Liver (tissue), 9 donors: Measurements from ENCODE around the gene KCNQ5. TPM values are rescaled to one million over a fixed set of nuclear protein-coding genes. Genes with fewer than 3 reads are reported as not detected.

ENCODE experiments used
- DNase-seq: peaks from one replicate; pipeline ENCODE4 v3.0.0-alpha.2; 2017; ENCODE audit warnings: low spot score
- H3K27ac ChIP-seq, 2 donors: one replicate each; pipeline ENCODE4 v1.7.0; 2013; ENCODE audit warnings: inconsistent platforms in 2 of 2, low read length in 2 of 2, control low read depth in 1 of 2, low read depth in 1 of 2, mild to moderate bottlenecking in 1 of 2
- H3K27me3 ChIP-seq, 4 donors: one replicate each; pipeline versions ENCODE4 v1.6.1 to v1.7.0; 2013; ENCODE audit warnings: low read length in 3 of 4, inconsistent platforms in 1 of 4, mild to moderate bottlenecking in 1 of 4, moderate library complexity in 1 of 4; ENCODE audit not compliant: control insufficient read depth in 4 of 4, insufficient read depth in 4 of 4
- H3K36me3 ChIP-seq, 4 donors: one replicate each; pipeline versions ENCODE4 v1.6.1 to v1.7.0; 2013; ENCODE audit warnings: low read length in 3 of 4, mild to moderate bottlenecking in 3 of 4, low read depth in 1 of 4, moderate library complexity in 1 of 4; ENCODE audit not compliant: control insufficient read depth in 4 of 4, insufficient read depth in 3 of 4
- H3K4me1 ChIP-seq, 4 donors: one replicate each; pipeline versions ENCODE4 v1.6.1 to v1.7.0; 2013; ENCODE audit warnings: low read length in 3 of 4, mild to moderate bottlenecking in 3 of 4, moderate library complexity in 1 of 4; ENCODE audit not compliant: control insufficient read depth in 4 of 4, insufficient read depth in 4 of 4
- H3K4me3 ChIP-seq, 3 donors: one replicate each; pipeline versions ENCODE4 v1.6.1 to v1.7.0; 2013; ENCODE audit warnings: low read length in 3 of 3, control low read depth in 1 of 3, low read depth in 1 of 3, mild to moderate bottlenecking in 1 of 3
- H3K9ac ChIP-seq, 2 donors: one replicate each; pipeline ENCODE4 v1.7.0; 2013; ENCODE audit warnings: low read length in 2 of 2, mild to moderate bottlenecking in 2 of 2, moderate library complexity in 2 of 2, control low read depth in 1 of 2, low read depth in 1 of 2
- H3K9me3 ChIP-seq, 4 donors: one replicate each; pipeline versions ENCODE4 v1.6.1 to v1.7.0; 2013; ENCODE audit warnings: low read length in 3 of 4; ENCODE audit not compliant: control insufficient read depth in 4 of 4
- ATF3 ChIP-seq: IDR thresholded peaks from 2 replicates; pipeline ENCODE4 v1.6.1; 2016; ENCODE audit warnings: antibody characterized with exemption
- EGR1 ChIP-seq, 2 donors: IDR thresholded peaks; 2 replicates each; pipeline ENCODE4 v1.6.1; 2016 to 2018; ENCODE audit warnings: antibody characterized with exemption in 2 of 2, low read depth in 2 of 2
- FOXA1 ChIP-seq: IDR thresholded peaks from 2 replicates; pipeline ENCODE4 v1.6.1; 2016; ENCODE audit warnings: antibody characterized with exemption
- HNF4A ChIP-seq, 2 donors: conservative IDR thresholded peaks; 2 replicates each; pipeline ENCODE4 v1.6.1; 2016; ENCODE audit warnings: antibody characterized with exemption in 2 of 2, mild to moderate bottlenecking in 2 of 2
- HNF4G ChIP-seq: IDR thresholded peaks from 2 replicates; pipeline ENCODE4 v1.6.1; 2016; ENCODE audit warnings: antibody characterized with exemption
- JUND ChIP-seq, 2 donors: IDR thresholded peaks; 2 replicates each; pipeline ENCODE4 v1.6.1; 2016; ENCODE audit warnings: antibody characterized with exemption in 2 of 2
- NR2F2 ChIP-seq: IDR thresholded peaks from 2 replicates; pipeline ENCODE4 v1.6.1; 2016; ENCODE audit warnings: antibody characterized with exemption
- RAD21 ChIP-seq, 2 donors: IDR thresholded peaks; 2 replicates each; pipeline ENCODE4 v1.6.1; 2016; ENCODE audit warnings: antibody characterized with exemption in 2 of 2, mild to moderate bottlenecking in 2 of 2
- RXRA ChIP-seq, 2 donors: IDR thresholded peaks; 2 replicates each; pipeline ENCODE4 v1.6.1; 2017 to 2018; ENCODE audit warnings: antibody characterized with exemption in 2 of 2, mild to moderate bottlenecking in 1 of 2
- SP1 ChIP-seq: IDR thresholded peaks from 2 replicates; pipeline ENCODE4 v1.6.1; 2018; ENCODE audit warnings: antibody characterized with exemption, mild to moderate bottlenecking
- TAF1 ChIP-seq: conservative IDR thresholded peaks from 2 replicates; pipeline ENCODE4 v1.6.1; 2016; ENCODE audit warnings: antibody characterized with exemption, mild to moderate bottlenecking
- ZBTB33 ChIP-seq: IDR thresholded peaks from 2 replicates; pipeline ENCODE4 v1.6.1; 2016; ENCODE audit warnings: antibody characterized with exemption
- WGBS: extraction: QIAGEN DNeasy Blood & Tissue Kit; methylation state at CpG from one replicate; pipeline ENCODE4 v1.1.7; 2013; 5-methylcytosine and 5-hydroxymethylcytosine counted together
- polyA plus RNA-seq, 2 donors: library from polyadenylated mRNA; stranded (reverse) in 1 of 2; unstranded in 1 of 2; fragments of 200-250 nt in 1 of 2; fragments of >200 nt in 1 of 2; fragmentation: Nextera tagmentation in 1 of 2; extraction: Ambion mirVana in 1 of 2; gene quantifications; one replicate each; pipeline versions ENCODE4 v1.2.1 to v1.2.3, GENCODE V29; 2013 to 2015
- total RNA-seq, 2 donors: library from RNA; depleted of rRNA; stranded (reverse); fragments of >200 nt; gene quantifications; one replicate each; pipeline ENCODE4 v1.2.3, GENCODE V29; 2014
- TF ChIP-seq, protein P1 (sequence below): fragments of 150-350 bp; IDR thresholded peaks from 2 replicates; pipeline ENCODE4 v1.5.1; 2017; ENCODE audit warnings: improper control_type of control experiment, low read depth, low read length; ENCODE audit not compliant: missing input control
- TF ChIP-seq, protein P2 (sequence below): IDR thresholded peaks from 2 replicates; pipeline ENCODE4 v1.6.1; 2016; ENCODE audit warnings: antibody characterized with exemption
- donor health status: healthy.
- donor health status: healthy.
- donor health status: healthy.
- donor health status: healthy.
- donor health status: healthy.

Gene KCNQ5
- total and polyA plus RNA-seq, 4 donors, result 0.02 to 1.1 (median 0.15) TPM

DNA sequence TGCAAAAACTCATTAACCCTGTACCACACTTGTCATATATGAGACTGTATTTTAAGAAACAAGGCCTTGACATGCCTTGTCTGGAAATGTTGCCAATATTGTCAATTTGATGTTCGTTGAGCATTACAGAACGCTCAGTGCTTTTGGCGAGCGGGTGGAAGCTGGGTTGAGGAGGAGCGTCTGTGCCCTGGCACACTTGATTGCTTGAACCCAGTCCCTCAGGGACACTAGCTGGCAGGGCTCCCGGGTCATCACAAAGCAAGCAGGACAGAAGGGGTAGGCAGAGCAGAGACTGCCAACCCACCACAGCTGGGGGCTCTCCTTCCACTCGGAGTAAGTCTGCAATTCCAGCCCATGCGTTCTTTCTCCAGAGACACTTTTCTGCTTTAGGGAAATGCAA lies 317.1 kb downstream of the KCNQ5 start:
- no peak for DNase-seq
- H3K4me1 ChIP-seq, result no peaks in the 10 kb centered on the region
- no peaks in the 10 kb centered on the region for H3K9me3 ChIP-seq
- no peak overlapping the region for H3K9ac ChIP-seq
- no peak for TF ChIP-seq SP1
- no peak for TF ChIP-seq FOXA1
- TF ChIP-seq ZBTB33, result no peak
- no peak for TF ChIP-seq TAF1
- TF ChIP-seq JUND (IDR thresholded peaks at IDR 0.05), result no peak
- no peak for TF ChIP-seq RXRA (IDR thresholded peaks at IDR 0.05)
- TF ChIP-seq, protein P1, sequence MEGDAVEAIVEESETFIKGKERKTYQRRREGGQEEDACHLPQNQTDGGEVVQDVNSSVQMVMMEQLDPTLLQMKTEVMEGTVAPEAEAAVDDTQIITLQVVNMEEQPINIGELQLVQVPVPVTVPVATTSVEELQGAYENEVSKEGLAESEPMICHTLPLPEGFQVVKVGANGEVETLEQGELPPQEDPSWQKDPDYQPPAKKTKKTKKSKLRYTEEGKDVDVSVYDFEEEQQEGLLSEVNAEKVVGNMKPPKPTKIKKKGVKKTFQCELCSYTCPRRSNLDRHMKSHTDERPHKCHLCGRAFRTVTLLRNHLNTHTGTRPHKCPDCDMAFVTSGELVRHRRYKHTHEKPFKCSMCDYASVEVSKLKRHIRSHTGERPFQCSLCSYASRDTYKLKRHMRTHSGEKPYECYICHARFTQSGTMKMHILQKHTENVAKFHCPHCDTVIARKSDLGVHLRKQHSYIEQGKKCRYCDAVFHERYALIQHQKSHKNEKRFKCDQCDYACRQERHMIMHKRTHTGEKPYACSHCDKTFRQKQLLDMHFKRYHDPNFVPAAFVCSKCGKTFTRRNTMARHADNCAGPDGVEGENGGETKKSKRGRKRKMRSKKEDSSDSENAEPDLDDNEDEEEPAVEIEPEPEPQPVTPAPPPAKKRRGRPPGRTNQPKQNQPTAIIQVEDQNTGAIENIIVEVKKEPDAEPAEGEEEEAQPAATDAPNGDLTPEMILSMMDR, result no peak
- no peak for TF ChIP-seq EGR1 (IDR thresholded peaks at IDR 0.05; ENCODE audit: low read depth in 2 of 2)
- TF ChIP-seq ATF3, result no peak
- no peak for TF ChIP-seq HNF4A (conservative IDR thresholded peaks at IDR 0.05)
- no peak for TF ChIP-seq RAD21 (IDR thresholded peaks at IDR 0.05)
- no peak for TF ChIP-seq NR2F2
- TF ChIP-seq, protein P2, sequence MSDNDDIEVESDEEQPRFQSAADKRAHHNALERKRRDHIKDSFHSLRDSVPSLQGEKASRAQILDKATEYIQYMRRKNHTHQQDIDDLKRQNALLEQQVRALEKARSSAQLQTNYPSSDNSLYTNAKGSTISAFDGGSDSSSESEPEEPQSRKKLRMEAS, result no peak
- H3K27ac ChIP-seq, result no peak overlapping the region
- H3K36me3 ChIP-seq, result no peaks in the 10 kb centered on the region
- no peak overlapping the region for H3K4me3 ChIP-seq
- WGBS, result 84% methylated on average over 8 of the region's 8 CpGs
- H3K27me3 ChIP-seq, result peaks cover 0 to 2% (median under 1%) of the 10 kb centered on the region in 4 donors

DNA sequence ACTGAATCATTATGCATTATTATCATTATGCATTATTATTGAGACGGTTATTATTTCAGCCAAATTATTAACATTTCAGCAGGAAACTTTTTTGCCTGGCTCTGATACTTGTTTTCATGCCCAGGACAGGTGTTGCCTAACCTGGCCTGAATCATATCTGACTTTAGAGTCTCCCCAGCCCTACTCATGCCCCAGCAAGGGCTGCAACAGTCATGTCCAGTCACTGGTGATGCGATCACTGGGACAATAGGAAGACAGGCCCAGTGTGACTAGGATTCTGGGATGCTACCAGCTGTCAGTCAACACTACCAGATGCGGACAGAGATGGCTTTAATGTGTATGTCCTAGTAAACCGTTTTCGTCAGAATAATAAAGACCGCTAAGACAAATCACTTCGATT lies 318.4 kb downstream of the KCNQ5 start:
- no peaks in the 10 kb centered on the region for H3K9me3 ChIP-seq
- H3K36me3 ChIP-seq, result no peaks in the 10 kb centered on the region
- DNase-seq, result no peak
- no peak overlapping the region for H3K9ac ChIP-seq
- H3K4me1 ChIP-seq, result no peaks in the 10 kb centered on the region
- 90% methylated on average over 7 of the region's 7 CpGs for WGBS
- H3K4me3 ChIP-seq, result no peak overlapping the region
- no peak for TF ChIP-seq NR2F2
- TF ChIP-seq HNF4G, result no peak
- no peak overlapping the region for H3K27ac ChIP-seq
- H3K27me3 ChIP-seq, result peaks cover 0 to 2% (median under 1%) of the 10 kb centered on the region in 4 donors

DNA sequence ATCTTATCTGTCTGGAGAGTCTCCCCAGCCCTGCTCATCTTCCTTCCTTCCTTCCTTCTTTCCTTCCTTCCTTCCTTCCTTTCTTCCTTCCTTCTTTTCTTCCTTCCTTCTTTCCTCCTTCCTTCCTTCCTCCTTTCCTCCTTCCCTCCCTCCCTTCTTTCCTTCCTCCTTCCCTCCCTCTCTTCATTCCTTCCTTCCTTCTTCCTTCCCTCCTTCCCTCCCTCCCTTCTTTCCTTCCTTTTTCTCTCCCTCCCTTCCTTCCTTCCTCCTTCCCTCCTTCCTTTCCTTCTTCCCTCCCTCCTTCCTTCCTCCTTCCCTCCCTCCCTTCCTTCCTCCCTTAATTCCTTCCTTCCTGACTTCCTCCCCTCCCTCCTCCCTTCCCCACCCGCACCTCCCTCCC lies 319.4 kb downstream of the KCNQ5 start:
- H3K27ac ChIP-seq, result no peak overlapping the region
- H3K27me3 ChIP-seq, result peaks cover 0 to 2% (median 0%) of the 10 kb centered on the region in 4 donors
- no peak for DNase-seq
- H3K9ac ChIP-seq, result no peak overlapping the region
- no peaks in the 10 kb centered on the region for H3K9me3 ChIP-seq
- 59% methylated on average over 1 of the region's 1 CpG for WGBS
- no peaks in the 10 kb centered on the region for H3K36me3 ChIP-seq
- H3K4me1 ChIP-seq, result no peaks in the 10 kb centered on the region
- TF ChIP-seq HNF4A (conservative IDR thresholded peaks at IDR 0.05) (no peak), JUND (IDR thresholded peaks at IDR 0.05) (no peak), RXRA (IDR thresholded peaks at IDR 0.05) (no peak), ZBTB33 (no peak)
- H3K4me3 ChIP-seq, result no peak overlapping the region
